HepG2 (cell line): ENCODE results near the gene CCDC154. TPM values are rescaled to one million over a fixed set of nuclear protein-coding genes. Genes with fewer than 3 reads are reported as not detected.

Experiments used
- ASH2L ChIP-seq: fragments of 300-600, 200-600 bp; sonication (generic); IDR thresholded peaks from 2 replicates; pipeline ENCODE4 v1.7.0; 2017; ENCODE audit warnings: low read depth, mild to moderate bottlenecking, moderate library complexity, mixed read lengths, low read length; ENCODE audit not compliant: insufficient read length
- DBP ChIP-seq: sonication (generic); formaldehyde crosslinking; IDR thresholded peaks from 2 replicates; pipeline ENCODE4 v1.4.0; 2020; ENCODE audit warnings: missing genetic modification reagents; ENCODE audit errors: not compliant biosample characterization
- GABPB1 ChIP-seq: IDR thresholded peaks from 2 replicates; pipeline ENCODE4 v1.6.1; 2016; ENCODE audit warnings: mild to moderate bottlenecking, missing genetic modification reagents, moderate library complexity, missing compliant biosample characterization
- JUND ChIP-seq: sonication (generic); formaldehyde crosslinking; IDR thresholded peaks from 2 replicates; pipeline ENCODE4 v1.8.0; 2022; ENCODE audit warnings: mild to moderate bottlenecking, missing genetic modification reagents
- MBD4 ChIP-seq: IDR thresholded peaks from 2 replicates; pipeline ENCODE4 v1.6.1; 2012; ENCODE audit warnings: low read length, inconsistent platforms, borderline replicate concordance
- NCOA2 ChIP-seq: sonication (generic); formaldehyde crosslinking; IDR thresholded peaks from 2 replicates; pipeline ENCODE4 v1.8.0; 2022; ENCODE audit warnings: inconsistent platforms
- NCOA5 ChIP-seq: sonication (generic); formaldehyde crosslinking; IDR thresholded peaks from 2 replicates; pipeline ENCODE4 v1.4.0; 2020; ENCODE audit warnings: missing genetic modification reagents
- NFIC ChIP-seq: IDR thresholded peaks from 2 replicates; pipeline ENCODE4 v1.6.1; 2012; ENCODE audit warnings: mild to moderate bottlenecking, low read length, inconsistent platforms
- SCMH1 ChIP-seq: sonication (generic); formaldehyde crosslinking; IDR thresholded peaks from 2 replicates; pipeline ENCODE4 v1.9.0; 2021; ENCODE audit warnings: missing genetic modification reagents, mild to moderate bottlenecking, borderline replicate concordance
- SOX13 ChIP-seq, 3 experiments: fragments of 450-650 bp in 1 of 3; sonication (generic) in 1 of 3; formaldehyde crosslinking in 1 of 3; IDR thresholded peaks in 2 of 3; conservative IDR thresholded peaks in 1 of 3; 2 replicates each; pipeline versions ENCODE4 v1.5.0 to v1.6.1; 2016 to 2020; ENCODE audit warnings: antibody characterized with exemption in 1 of 3, mild to moderate bottlenecking in 1 of 3, missing compliant biosample characterization in 1 of 3, missing genetic modification reagents in 1 of 3, moderate library complexity in 1 of 3
- ZBTB26 ChIP-seq: IDR thresholded peaks from 2 replicates; pipeline ENCODE4 v1.6.1; 2016; ENCODE audit warnings: missing compliant biosample characterization, missing genetic modification reagents, borderline replicate concordance
- ZFP36L1 ChIP-seq: sonication (generic); formaldehyde crosslinking; IDR thresholded peaks from 2 replicates; pipeline ENCODE4 v1.8.0; 2022; ENCODE audit warnings: mild to moderate bottlenecking, missing genetic modification reagents, moderate library complexity
- ZNF224 ChIP-seq: sonication (generic); formaldehyde crosslinking; IDR thresholded peaks from 2 replicates; pipeline ENCODE4 v1.5.0; 2020; ENCODE audit warnings: mild to moderate bottlenecking, missing genetic modification reagents
- ZNF281 ChIP-seq: sonication (generic); formaldehyde crosslinking; IDR thresholded peaks from 2 replicates; pipeline ENCODE4 v1.4.0; 2020; ENCODE audit warnings: missing genetic modification reagents, borderline replicate concordance
- ZNF468 ChIP-seq: sonication (generic); formaldehyde crosslinking; IDR thresholded peaks from 2 replicates; pipeline ENCODE4 v1.8.0; 2022; ENCODE audit warnings: mild to moderate bottlenecking, moderate library complexity, missing genetic modification reagents
- ZNF672 ChIP-seq: sonication (generic); formaldehyde crosslinking; IDR thresholded peaks from 2 replicates; pipeline ENCODE4 v1.8.1; 2022; ENCODE audit warnings: missing genetic modification reagents
- ZNF746 ChIP-seq: sonication (generic); formaldehyde crosslinking; IDR thresholded peaks from 2 replicates; pipeline ENCODE4 v1.8.0; 2022; ENCODE audit warnings: mild to moderate bottlenecking, missing genetic modification reagents
- ZNF776 ChIP-seq: sonication (generic); formaldehyde crosslinking; IDR thresholded peaks from 2 replicates; pipeline ENCODE4 v1.4.0; 2020; ENCODE audit warnings: mild to moderate bottlenecking, missing genetic modification reagents
- ZNF816 ChIP-seq: sonication (generic); formaldehyde crosslinking; IDR thresholded peaks from 2 replicates; pipeline ENCODE4 v1.8.0; 2022; ENCODE audit warnings: missing genetic modification reagents, mild to moderate bottlenecking, borderline replicate concordance
- ZXDC ChIP-seq: sonication (generic); formaldehyde crosslinking; IDR thresholded peaks from 2 replicates; pipeline ENCODE4 v1.5.0; 2020; ENCODE audit warnings: mild to moderate bottlenecking, missing genetic modification reagents
- polyA plus RNA-seq, 8 experiments: library from polyadenylated mRNA; depleted of rRNA in 3 of 8; stranded (reverse) in 7 of 8; unstranded in 1 of 8; fragments of >200 nt; fragmentation: Illumina TruSeq in 4 of 8; extraction: Trizol in 4 of 8; gene quantifications; 2 replicates each; pipeline versions ENCODE4 v1.2.1 to v1.2.3, GENCODE V29; 2011 to 2016; ENCODE audit warnings: low read depth in 4 of 8, missing spikeins in 1 of 8, mixed read lengths in 1 of 8; ENCODE audit not compliant: insufficient read depth in 1 of 8
- total RNA-seq, 5 experiments: library from RNA; depleted of rRNA; stranded (reverse); fragments of >200 nt; fragmentation: Illumina TruSeq; extraction: Trizol; gene quantifications; 2 replicates each; pipeline ENCODE4 v1.2.3, GENCODE V29; 2016; ENCODE audit warnings: low read depth in 1 of 5

The CCDC154 gene
- total and polyA plus RNA-seq, 2 of the 13 experiments (the other 11 are each of a cell fraction or from before 2014, with no cell fraction given) = 0.92 to 1.5 TPM

GRCh38 chr16:1492923-1493745 is 48.8 kb upstream of the CCDC154 start, which contains the start of gene TELO2 (continued):
- TF ChIP-seq ZNF281 = no peak
- TF ChIP-seq SOX13 (IDR thresholded peaks at IDR 0.05) = no peak
- no peak; a peak in 1 of 4 replicates for TF ChIP-seq SOX13 (CRISPR knock-in tag; conservative IDR thresholded peaks at IDR 0.05 in 1 of 2, IDR thresholded peaks at IDR 0.05 in 1 of 2)
- no peak for TF ChIP-seq ZNF672
- TF ChIP-seq ZNF224 (CRISPR knock-in tag) = no peak
- TF ChIP-seq ZNF816 (CRISPR knock-in tag) = no peak
- no peak; the same call in 1 of the 2 replicates for TF ChIP-seq ZNF776
- TF ChIP-seq DBP (CRISPR knock-in tag) = no peak
- TF ChIP-seq JUND (CRISPR knock-in tag) = no peak
- no peak for TF ChIP-seq SCMH1
- no peak for TF ChIP-seq ZBTB26
- TF ChIP-seq NCOA5 (CRISPR knock-in tag) = no peak
- TF ChIP-seq MBD4 = no peak
- TF ChIP-seq GABPB1 = peak; percentile 64
- TF ChIP-seq ZNF468 (CRISPR knock-in tag) = no peak
- peak; percentile 47 for TF ChIP-seq ASH2L
- 0 out of 2 replicates have a peak, but pooled peaks have one; percentile 54 for TF ChIP-seq ZXDC
- no peak for TF ChIP-seq ZFP36L1 (CRISPR knock-in tag)
- no peak for TF ChIP-seq NCOA2
- TF ChIP-seq ZNF746 (CRISPR knock-in tag) = no peak
- no peak for TF ChIP-seq NFIC
